SK-N-SH (cell line): Measurements from ENCODE around the gene NAP1L1. TPM values are rescaled to one million over a fixed set of nuclear protein-coding genes. Genes with fewer than 3 reads are reported as not detected.

Source experiments
- CTCF ChIA-PET: fragments of 300-600, 350-600 bp; formaldehyde crosslinking; extraction: SDS; loops from one replicate; lab custom pipeline; 2021; lab: Yijun Ruan, JAX
- POLR2A ChIA-PET: fragments of 350-600 bp; sonication (Branson Sonifier 250); formaldehyde crosslinking; extraction: SDS; loops from one replicate; lab custom pipeline; 2020; ENCODE audit warnings: antibody characterized with exemption, inconsistent platforms; lab: Yijun Ruan, JAX
- DNase-seq: peaks from one replicate; pipeline ENCODE4 v3.0.0; 2012
- H2AFZ ChIP-seq: fragments of 200-600 bp; sonication (generic); 2 replicates; pipeline ENCODE4 v1.8.1; 2016; ENCODE audit warnings: antibody characterized with exemption, mild to moderate bottlenecking, low read depth
- H3F3A ChIP-seq: fragments of 200-600 bp; sonication (generic); replicated peaks from 2 replicates; pipeline ENCODE3; 2016; ENCODE audit warnings: antibody characterized with exemption, mild to moderate bottlenecking; ENCODE audit not compliant: insufficient read depth
- H3K27ac ChIP-seq, 2 experiments: fragments of 200-500 bp in 1 of 2; fragments of 200-600 bp in 1 of 2; sonication (Bioruptor generic) in 1 of 2; sonication (generic), shearing (Covaris generic) in 1 of 2; 2 replicates each; pipeline versions ENCODE4 v1.5.1 to v1.6.1; 2014 to 2016; ENCODE audit warnings: low read depth in 2 of 2, inconsistent platforms in 1 of 2, low read length in 1 of 2, mild to moderate bottlenecking in 1 of 2, mixed read lengths in 1 of 2
- H3K27me3 ChIP-seq: fragments of 200-600 bp; sonication (generic), shearing (Covaris generic); 2 replicates; pipeline ENCODE4 v1.6.1; 2016; ENCODE audit warnings: mixed run types; ENCODE audit not compliant: insufficient read depth
- H3K36me3 ChIP-seq, 2 experiments: fragments of 200-500 bp in 1 of 2; fragments of 200-600 bp in 1 of 2; sonication (Bioruptor generic) in 1 of 2; sonication (generic) in 1 of 2; replicated peaks in 1 of 2; 2 replicates each; pipeline versions ENCODE3 to v1.5.1; 2014 to 2016; ENCODE audit warnings: low read length in 1 of 2, mild to moderate bottlenecking in 1 of 2; ENCODE audit not compliant: insufficient read depth in 2 of 2, control insufficient read depth in 1 of 2
- H3K4me1 ChIP-seq, 2 experiments: fragments of 200-500 bp in 1 of 2; fragments of 200-600 bp in 1 of 2; sonication (Bioruptor generic) in 1 of 2; sonication (generic), shearing (Covaris generic) in 1 of 2; 2 replicates each; pipeline versions ENCODE4 v1.5.1 to v1.6.1; 2014 to 2016; ENCODE audit warnings: low read depth in 1 of 2, low read length in 1 of 2, mixed run types in 1 of 2; ENCODE audit not compliant: insufficient read depth in 2 of 2, control insufficient read depth in 1 of 2
- H3K4me2 ChIP-seq: fragments of 200-600 bp; sonication (generic), shearing (Covaris generic); 2 replicates; pipeline ENCODE4 v1.6.1; 2017; ENCODE audit warnings: mixed run types
- H3K4me3 ChIP-seq, 2 experiments: fragments of 200-500 bp in 1 of 2; fragments of 200-600 bp in 1 of 2; sonication (Bioruptor generic) in 1 of 2; sonication (generic), shearing (Covaris generic) in 1 of 2; 2 replicates each; pipeline versions ENCODE4 v1.5.1 to v1.8.1; 2014 to 2016; ENCODE audit warnings: low read depth in 2 of 2, inconsistent platforms in 1 of 2, low read length in 1 of 2, mild to moderate bottlenecking in 1 of 2, mixed read lengths in 1 of 2, moderate library complexity in 1 of 2
- H3K79me2 ChIP-seq: fragments of 200-600 bp; sonication (generic); 2 replicates; pipeline ENCODE4 v1.8.1; 2017; ENCODE audit warnings: mild to moderate bottlenecking; ENCODE audit not compliant: insufficient read depth
- H3K9ac ChIP-seq: fragments of 200-600 bp; sonication (generic); 2 replicates; pipeline ENCODE4 v1.6.1; 2017; ENCODE audit warnings: mixed run types
- H3K9me2 ChIP-seq: fragments of 200-600 bp; sonication (generic); 2 replicates; pipeline ENCODE4 v1.6.1; 2017; ENCODE audit warnings: mixed run types
- H3K9me3 ChIP-seq: fragments of 200-600 bp; sonication (generic); 2 replicates; pipeline ENCODE4 v1.6.1; 2017; ENCODE audit warnings: mixed run types, mild to moderate bottlenecking, moderate library complexity
- H4K20me1 ChIP-seq: fragments of 200-600 bp; sonication (generic); 2 replicates; pipeline ENCODE4 v1.6.1; 2017; ENCODE audit warnings: mild to moderate bottlenecking, mixed run types; ENCODE audit not compliant: insufficient read depth
- CHD2 ChIP-seq: fragments of 150-350 bp; IDR thresholded peaks from 2 replicates; pipeline ENCODE4 v1.6.1; 2018; ENCODE audit warnings: low read length; ENCODE audit not compliant: partially characterized antibody
- EP300 ChIP-seq, 2 experiments: IDR thresholded peaks; 2 replicates each; pipeline versions ENCODE4 v1.4.0 to v1.6.1; 2012; ENCODE audit warnings: borderline replicate concordance in 1 of 2, low read depth in 1 of 2, low read length in 1 of 2
- EZH2phosphoT487 ChIP-seq: fragments of 200-600 bp; sonication (generic); IDR thresholded peaks from 2 replicates; pipeline ENCODE4 v1.6.1; 2017; ENCODE audit warnings: low read depth, mixed run types, mild to moderate bottlenecking, antibody characterized with exemption, moderate library complexity, borderline replicate concordance
- FOXJ3 ChIP-seq: sonication (generic); formaldehyde crosslinking; IDR thresholded peaks from 2 replicates; pipeline ENCODE4 v1.5.1; 2020; ENCODE audit warnings: mild to moderate bottlenecking, missing genetic modification reagents
- GATA2 ChIP-seq: sonication (generic); formaldehyde crosslinking; IDR thresholded peaks from 2 replicates; pipeline ENCODE4 v1.5.0; 2020; ENCODE audit warnings: mild to moderate bottlenecking, missing genetic modification reagents
- MEF2A ChIP-seq: IDR thresholded peaks from 2 replicates; pipeline ENCODE4 v1.4.0; 2012; ENCODE audit warnings: low read depth, borderline replicate concordance
- NFIC ChIP-seq: IDR thresholded peaks from 2 replicates; pipeline ENCODE4 v1.4.0; 2012; ENCODE audit warnings: borderline replicate concordance
- NRF1 ChIP-seq: IDR thresholded peaks from 2 replicates; pipeline ENCODE4 v1.6.1; 2012; ENCODE audit warnings: low read depth, mild to moderate bottlenecking, low read length
- POLR2AphosphoS5 ChIP-seq: IDR thresholded peaks from 2 replicates; pipeline ENCODE4 v1.6.1; 2012; ENCODE audit warnings: low read depth, low read length
- RFX5 ChIP-seq: IDR thresholded peaks from 2 replicates; pipeline ENCODE4 v1.6.1; 2012; ENCODE audit warnings: mild to moderate bottlenecking, improper control_type of control experiment, low read length
- SIN3A ChIP-seq: IDR thresholded peaks from 2 replicates; pipeline ENCODE4 v1.6.1; 2012; ENCODE audit warnings: low read depth, mild to moderate bottlenecking, low read length, moderate library complexity, borderline replicate concordance
- SMC3 ChIP-seq: IDR thresholded peaks from 2 replicates; pipeline ENCODE4 v1.6.1; 2012; ENCODE audit warnings: low read depth, low read length, improper control_type of control experiment
- TAF1 ChIP-seq: IDR thresholded peaks from 2 replicates; pipeline ENCODE4 v1.6.1; 2012; ENCODE audit warnings: low read depth, mild to moderate bottlenecking, low read length, moderate library complexity, borderline replicate concordance
- TEAD4 ChIP-seq: IDR thresholded peaks from 2 replicates; pipeline ENCODE4 v1.4.0; 2012; ENCODE audit warnings: mild to moderate bottlenecking, borderline replicate concordance; ENCODE audit not compliant: insufficient read depth
- YY1 ChIP-seq: IDR thresholded peaks from 2 replicates; pipeline ENCODE4 v1.4.0; 2012; ENCODE audit warnings: low read depth, mild to moderate bottlenecking
- WGBS: methylation state at CpG from one replicate; pipeline ENCODE4 v1.1.6; 2017; ENCODE audit warnings: low lambda C conversion rate; 5-methylcytosine and 5-hydroxymethylcytosine counted together
- polyA plus RNA-seq, 3 experiments: library from polyadenylated mRNA; depleted of rRNA; stranded (reverse); fragments of >200 nt; gene quantifications; 2 replicates each; pipeline ENCODE4 v1.2.3, GENCODE V29; 2012
- TF ChIP-seq, protein P1 (sequence below): fragments of 200-600 bp; sonication (generic); IDR thresholded peaks from 2 replicates; pipeline ENCODE4 v1.6.1; 2017; ENCODE audit warnings: antibody characterized with exemption, mild to moderate bottlenecking, moderate library complexity
- TF ChIP-seq, protein P2 (sequence below): IDR thresholded peaks from 2 replicates; pipeline ENCODE4 v1.4.0; 2012; ENCODE audit warnings: low read depth, borderline replicate concordance
- TF ChIP-seq, protein P3 (sequence below): IDR thresholded peaks from 2 replicates; pipeline ENCODE4 v1.6.1; 2012; ENCODE audit warnings: mild to moderate bottlenecking, low read depth, low read length, moderate library complexity
- TF ChIP-seq, protein P4 (sequence below): IDR thresholded peaks from 2 replicates; pipeline ENCODE4 v1.4.0; 2012; ENCODE audit warnings: low read depth, borderline replicate concordance

The NAP1L1 gene
- polyA plus RNA-seq, 1 of the 3 experiments (the other 2 are of a cell fraction) = 197 TPM

DNA sequence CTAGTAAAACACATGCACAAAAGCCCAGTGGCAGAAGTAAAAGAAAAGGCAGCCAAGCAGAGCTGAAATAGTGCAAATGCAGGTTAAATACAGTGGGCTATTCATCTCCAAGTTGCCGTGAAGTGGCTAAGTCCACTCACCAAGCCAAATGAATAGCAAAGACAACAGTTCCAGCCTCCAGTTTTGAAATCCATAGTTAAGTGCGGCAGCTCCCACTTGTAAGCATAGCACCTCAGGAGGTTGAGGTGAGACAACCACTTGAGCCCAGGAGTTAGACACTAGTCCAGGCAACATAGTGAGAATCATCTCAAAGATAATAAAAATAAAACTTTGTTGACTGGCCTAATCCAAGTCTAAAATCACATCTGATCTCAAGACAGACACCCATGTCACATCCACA, 43.1 kb downstream of the NAP1L1 start:
- TF ChIP-seq, protein P1, sequence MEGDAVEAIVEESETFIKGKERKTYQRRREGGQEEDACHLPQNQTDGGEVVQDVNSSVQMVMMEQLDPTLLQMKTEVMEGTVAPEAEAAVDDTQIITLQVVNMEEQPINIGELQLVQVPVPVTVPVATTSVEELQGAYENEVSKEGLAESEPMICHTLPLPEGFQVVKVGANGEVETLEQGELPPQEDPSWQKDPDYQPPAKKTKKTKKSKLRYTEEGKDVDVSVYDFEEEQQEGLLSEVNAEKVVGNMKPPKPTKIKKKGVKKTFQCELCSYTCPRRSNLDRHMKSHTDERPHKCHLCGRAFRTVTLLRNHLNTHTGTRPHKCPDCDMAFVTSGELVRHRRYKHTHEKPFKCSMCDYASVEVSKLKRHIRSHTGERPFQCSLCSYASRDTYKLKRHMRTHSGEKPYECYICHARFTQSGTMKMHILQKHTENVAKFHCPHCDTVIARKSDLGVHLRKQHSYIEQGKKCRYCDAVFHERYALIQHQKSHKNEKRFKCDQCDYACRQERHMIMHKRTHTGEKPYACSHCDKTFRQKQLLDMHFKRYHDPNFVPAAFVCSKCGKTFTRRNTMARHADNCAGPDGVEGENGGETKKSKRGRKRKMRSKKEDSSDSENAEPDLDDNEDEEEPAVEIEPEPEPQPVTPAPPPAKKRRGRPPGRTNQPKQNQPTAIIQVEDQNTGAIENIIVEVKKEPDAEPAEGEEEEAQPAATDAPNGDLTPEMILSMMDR = no peak
- TF ChIP-seq GATA2 (CRISPR knock-in tag) = no peak
- Histone ChIP-seq H3K9me2 (no peaks in the 10 kb centered on the region), H3K27ac (no peak overlapping the region), H3K36me3 (peaks cover 26 to 47% of the 10 kb centered on the region in 2 experiments), H3K4me3 (no peak overlapping the region), H3K27me3 (no peaks in the 10 kb centered on the region), H3K4me2 (no peak overlapping the region), H4K20me1 (no peaks in the 10 kb centered on the region), H3F3A (peaks cover 63% of the 10 kb centered on the region), H3K79me2 (no peaks in the 10 kb centered on the region; the same call in 1 of the 2 replicates), H2AFZ (no peak overlapping the region), H3K9ac (no peak overlapping the region), H3K9me3 (no peaks in the 10 kb centered on the region), H3K4me1 (peaks cover 0 to 14% of the 10 kb centered on the region in 2 experiments; a peak in 1 of 4 replicates)
- whole genome bisulfite sequencing = 100% methylated on average over 2 of the region's 2 CpGs
- no peak for DNase-seq
- ChIA-PET POLR2A (no interaction called here), CTCF (interaction anchor here (0.6 to 12.5 kb wide), 7 partner anchors 10 to 556 kb away, joined by 3 to 166 read pairs (median 4); partner anchors contain the start of gene PHLDA1)

DNA sequence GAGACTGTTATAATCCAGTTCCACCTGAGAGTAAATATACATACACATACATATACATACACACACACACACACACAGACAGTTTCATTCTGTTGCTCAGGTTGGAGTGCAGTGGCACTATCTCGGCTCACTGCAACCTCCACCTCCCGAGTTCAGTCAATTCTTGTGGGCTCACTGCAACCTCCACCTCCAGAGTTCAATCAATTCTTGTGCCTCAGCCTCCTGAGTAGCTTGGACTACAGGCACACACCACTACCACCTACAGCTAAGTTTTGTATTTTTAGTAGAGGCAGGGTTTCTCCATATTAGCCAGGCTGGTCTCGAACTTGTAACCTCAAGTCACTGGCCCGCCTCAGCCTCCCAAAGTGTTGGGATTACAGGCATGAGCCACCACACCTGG, 44.0 kb downstream of the NAP1L1 start:
- H3K79me2 ChIP-seq = no peaks in the 10 kb centered on the region; the same call in 1 of the 2 replicates
- H3K4me1 ChIP-seq = peaks cover 0 to 14% of the 10 kb centered on the region in 2 experiments; a peak in 1 of 4 replicates
- H3K9ac ChIP-seq = no peak overlapping the region
- H3K9me2 ChIP-seq = no peaks in the 10 kb centered on the region
- no peak for DNase-seq
- no peaks in the 10 kb centered on the region for H3K9me3 ChIP-seq
- no peak overlapping the region for H2AFZ ChIP-seq
- H3K4me2 ChIP-seq = no peak overlapping the region
- no peak overlapping the region for H3K27ac ChIP-seq
- H3F3A ChIP-seq = peaks cover 64% of the 10 kb centered on the region
- H4K20me1 ChIP-seq = no peaks in the 10 kb centered on the region
- H3K36me3 ChIP-seq = peaks cover 19 to 39% of the 10 kb centered on the region in 2 experiments
- H3K27me3 ChIP-seq = no peaks in the 10 kb centered on the region
- ChIA-PET POLR2A (interaction anchor here (0.8 kb wide), 1 partner anchor 512 kb away, joined by 3 read pairs; no protein-coding TSS in a partner anchor), CTCF (interaction anchor here (0.8 to 12.5 kb wide), 8 partner anchors 8 to 512 kb away, joined by 3 to 166 read pairs (median 4); partner anchors contain the start of gene PHLDA1)
- no peak overlapping the region for H3K4me3 ChIP-seq
- 100% methylated on average over 4 of the region's 4 CpGs for WGBS
- TF ChIP-seq MEF2A (no peak), EP300 (IDR thresholded peaks at IDR 0.05; ENCODE audit: borderline replicate concordance in 1 of 2, low read depth in 1 of 2, low read length in 1 of 2) (no peak), TAF1 (no peak), FOXJ3 (CRISPR knock-in tag) (no peak), CHD2 (no peak), GATA2 (CRISPR knock-in tag) (no peak), NFIC (no peak), RFX5 (no peak), POLR2AphosphoS5 (no peak), TEAD4 (no peak), SMC3 (no peak), YY1 (no peak), NRF1 (no peak), SIN3A (no peak), EZH2phosphoT487 (no peak)
- TF ChIP-seq, protein P2, sequence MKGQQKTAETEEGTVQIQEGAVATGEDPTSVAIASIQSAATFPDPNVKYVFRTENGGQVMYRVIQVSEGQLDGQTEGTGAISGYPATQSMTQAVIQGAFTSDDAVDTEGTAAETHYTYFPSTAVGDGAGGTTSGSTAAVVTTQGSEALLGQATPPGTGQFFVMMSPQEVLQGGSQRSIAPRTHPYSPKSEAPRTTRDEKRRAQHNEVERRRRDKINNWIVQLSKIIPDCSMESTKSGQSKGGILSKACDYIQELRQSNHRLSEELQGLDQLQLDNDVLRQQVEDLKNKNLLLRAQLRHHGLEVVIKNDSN = no peak
- TF ChIP-seq, protein P3, sequence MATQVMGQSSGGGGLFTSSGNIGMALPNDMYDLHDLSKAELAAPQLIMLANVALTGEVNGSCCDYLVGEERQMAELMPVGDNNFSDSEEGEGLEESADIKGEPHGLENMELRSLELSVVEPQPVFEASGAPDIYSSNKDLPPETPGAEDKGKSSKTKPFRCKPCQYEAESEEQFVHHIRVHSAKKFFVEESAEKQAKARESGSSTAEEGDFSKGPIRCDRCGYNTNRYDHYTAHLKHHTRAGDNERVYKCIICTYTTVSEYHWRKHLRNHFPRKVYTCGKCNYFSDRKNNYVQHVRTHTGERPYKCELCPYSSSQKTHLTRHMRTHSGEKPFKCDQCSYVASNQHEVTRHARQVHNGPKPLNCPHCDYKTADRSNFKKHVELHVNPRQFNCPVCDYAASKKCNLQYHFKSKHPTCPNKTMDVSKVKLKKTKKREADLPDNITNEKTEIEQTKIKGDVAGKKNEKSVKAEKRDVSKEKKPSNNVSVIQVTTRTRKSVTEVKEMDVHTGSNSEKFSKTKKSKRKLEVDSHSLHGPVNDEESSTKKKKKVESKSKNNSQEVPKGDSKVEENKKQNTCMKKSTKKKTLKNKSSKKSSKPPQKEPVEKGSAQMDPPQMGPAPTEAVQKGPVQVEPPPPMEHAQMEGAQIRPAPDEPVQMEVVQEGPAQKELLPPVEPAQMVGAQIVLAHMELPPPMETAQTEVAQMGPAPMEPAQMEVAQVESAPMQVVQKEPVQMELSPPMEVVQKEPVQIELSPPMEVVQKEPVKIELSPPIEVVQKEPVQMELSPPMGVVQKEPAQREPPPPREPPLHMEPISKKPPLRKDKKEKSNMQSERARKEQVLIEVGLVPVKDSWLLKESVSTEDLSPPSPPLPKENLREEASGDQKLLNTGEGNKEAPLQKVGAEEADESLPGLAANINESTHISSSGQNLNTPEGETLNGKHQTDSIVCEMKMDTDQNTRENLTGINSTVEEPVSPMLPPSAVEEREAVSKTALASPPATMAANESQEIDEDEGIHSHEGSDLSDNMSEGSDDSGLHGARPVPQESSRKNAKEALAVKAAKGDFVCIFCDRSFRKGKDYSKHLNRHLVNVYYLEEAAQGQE = no peak
- TF ChIP-seq, protein P4, sequence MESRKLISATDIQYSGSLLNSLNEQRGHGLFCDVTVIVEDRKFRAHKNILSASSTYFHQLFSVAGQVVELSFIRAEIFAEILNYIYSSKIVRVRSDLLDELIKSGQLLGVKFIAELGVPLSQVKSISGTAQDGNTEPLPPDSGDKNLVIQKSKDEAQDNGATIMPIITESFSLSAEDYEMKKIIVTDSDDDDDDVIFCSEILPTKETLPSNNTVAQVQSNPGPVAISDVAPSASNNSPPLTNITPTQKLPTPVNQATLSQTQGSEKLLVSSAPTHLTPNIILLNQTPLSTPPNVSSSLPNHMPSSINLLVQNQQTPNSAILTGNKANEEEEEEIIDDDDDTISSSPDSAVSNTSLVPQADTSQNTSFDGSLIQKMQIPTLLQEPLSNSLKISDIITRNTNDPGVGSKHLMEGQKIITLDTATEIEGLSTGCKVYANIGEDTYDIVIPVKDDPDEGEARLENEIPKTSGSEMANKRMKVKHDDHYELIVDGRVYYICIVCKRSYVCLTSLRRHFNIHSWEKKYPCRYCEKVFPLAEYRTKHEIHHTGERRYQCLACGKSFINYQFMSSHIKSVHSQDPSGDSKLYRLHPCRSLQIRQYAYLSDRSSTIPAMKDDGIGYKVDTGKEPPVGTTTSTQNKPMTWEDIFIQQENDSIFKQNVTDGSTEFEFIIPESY = no peak
